Sigmoid colon (tissue), 7 donors: ENCODE results near the gene LRP1B. TPM values are rescaled to one million over a fixed set of nuclear protein-coding genes. Genes with fewer than 3 reads are reported as not detected.

Experiments used
- DNase-seq: peaks from one replicate; pipeline ENCODE4 v3.0.0-alpha.2; 2019
- H3K27ac ChIP-seq, 4 donors: fragments of 200-600 bp; sonication (generic); one replicate each; pipeline ENCODE4 v1.5.1; 2016 to 2019; ENCODE audit warnings: mild to moderate bottlenecking in 1 of 4
- H3K27me3 ChIP-seq, 3 donors: fragments of 200-600 bp; sonication (generic); one replicate each; pipeline ENCODE4 v1.5.1; 2019; ENCODE audit warnings: mild to moderate bottlenecking in 1 of 3
- H3K36me3 ChIP-seq, 4 donors: fragments of 200-600 bp; sonication (generic); one replicate each; pipeline ENCODE4 v1.5.1; 2016 to 2019
- H3K4me1 ChIP-seq, 4 donors: fragments of 200-600 bp; sonication (generic); one replicate each; pipeline ENCODE4 v1.5.1; 2017 to 2019
- H3K4me3 ChIP-seq, 4 donors: fragments of 200-600 bp; sonication (generic); one replicate each; pipeline ENCODE4 v1.5.1; 2017 to 2019; ENCODE audit warnings: mild to moderate bottlenecking in 2 of 4, moderate library complexity in 1 of 4
- H3K9me3 ChIP-seq, 4 donors: fragments of 200-600 bp in 3 of 4; sonication (generic) in 3 of 4; one replicate each; pipeline versions ENCODE4 v1.5.1 to v1.6.1; 2013 to 2019
- EP300 ChIP-seq, 4 donors: sonication (generic); formaldehyde crosslinking; IDR thresholded peaks; one replicate each; pipeline ENCODE4 v1.6.1; 2017; ENCODE audit warnings: antibody characterized with exemption in 4 of 4
- POLR2A ChIP-seq, 2 donors: fragments of 450-650 bp; IDR thresholded peaks; one replicate each; pipeline ENCODE4 v1.6.1; 2016; ENCODE audit warnings: antibody characterized with exemption in 2 of 2, mild to moderate bottlenecking in 2 of 2, moderate library complexity in 2 of 2
- POLR2AphosphoS5 ChIP-seq, 4 donors: sonication (generic); formaldehyde crosslinking; IDR thresholded peaks; one replicate each; pipeline ENCODE4 v1.6.1; 2017; ENCODE audit warnings: antibody characterized with exemption in 4 of 4
- WGBS, 2 donors: extraction: QIAGEN DNeasy Blood & Tissue Kit; methylation state at CpG; one replicate each; pipeline ENCODE4 v1.1.7; 2013; 5-methylcytosine and 5-hydroxymethylcytosine counted together
- intact Hi-C: fragments of 100-400 bp; cut with DNase I; formaldehyde crosslinking; loops from one replicate; pipeline ENCODE4 v1.15.1; 2023
- polyA plus RNA-seq, 3 donors: library from polyadenylated mRNA; stranded (reverse); fragments of 200-250 nt; gene quantifications; one replicate each; pipeline ENCODE4 v1.2.3, GENCODE V29; 2013
- total RNA-seq, 4 donors: library from RNA; depleted of rRNA; stranded (reverse); fragments of >200 nt; gene quantifications; one replicate each; pipeline ENCODE4 v1.1.0, GENCODE V29; 2016
- TF ChIP-seq, protein P1 (sequence below), 4 experiments: fragments of 450-650 bp in 3 of 4; fragments of 200-600 bp in 1 of 4; IDR thresholded peaks; one replicate each; pipeline ENCODE4 v1.5.1; 2016 to 2019; ENCODE audit warnings: antibody characterized with exemption in 4 of 4, mild to moderate bottlenecking in 3 of 4, moderate library complexity in 2 of 4
- donor health status: healthy with polysubstance abuse.
- donor health status: Bipolar disorder and iron deficiency.
- donor health status: healthy.

The LRP1B gene
- total and polyA plus RNA-seq, 7 donors, result 0.06 to 5.1 (median 2.0) TPM; not detected in 1

DNA sequence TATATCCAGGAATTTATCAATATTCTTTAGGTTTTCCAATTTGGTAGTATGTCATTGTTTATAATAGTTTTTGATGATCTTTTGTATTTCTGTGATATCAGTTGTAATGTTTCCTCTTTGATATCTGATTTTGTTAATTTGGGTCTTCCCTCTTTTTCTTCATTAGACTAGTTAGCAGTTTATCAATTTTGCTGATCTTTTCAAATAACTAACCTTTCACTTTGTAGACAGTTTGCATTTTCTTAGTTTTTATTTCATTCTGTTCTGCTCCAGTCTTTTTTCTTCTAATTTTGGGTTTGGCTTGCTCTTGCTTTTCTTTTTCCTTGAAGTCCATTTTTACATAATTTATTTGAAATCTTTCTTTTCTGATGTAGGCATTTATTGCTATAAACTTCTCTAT lies 824.4 kb downstream of the LRP1B start:
- Histone ChIP-seq H3K27me3 (no peaks in the 10 kb centered on the region), H3K9me3 (no peaks in the 10 kb centered on the region), H3K4me3 (no peak overlapping the region), H3K4me1 (no peaks in the 10 kb centered on the region), H3K36me3 (no peaks in the 10 kb centered on the region), H3K27ac (no peak overlapping the region)
- DNase-seq, result no peak
- no peak for TF ChIP-seq EP300 (IDR thresholded peaks at IDR 0.05)
- TF ChIP-seq POLR2A (IDR thresholded peaks at IDR 0.05), result no peak
- TF ChIP-seq, protein P1, sequence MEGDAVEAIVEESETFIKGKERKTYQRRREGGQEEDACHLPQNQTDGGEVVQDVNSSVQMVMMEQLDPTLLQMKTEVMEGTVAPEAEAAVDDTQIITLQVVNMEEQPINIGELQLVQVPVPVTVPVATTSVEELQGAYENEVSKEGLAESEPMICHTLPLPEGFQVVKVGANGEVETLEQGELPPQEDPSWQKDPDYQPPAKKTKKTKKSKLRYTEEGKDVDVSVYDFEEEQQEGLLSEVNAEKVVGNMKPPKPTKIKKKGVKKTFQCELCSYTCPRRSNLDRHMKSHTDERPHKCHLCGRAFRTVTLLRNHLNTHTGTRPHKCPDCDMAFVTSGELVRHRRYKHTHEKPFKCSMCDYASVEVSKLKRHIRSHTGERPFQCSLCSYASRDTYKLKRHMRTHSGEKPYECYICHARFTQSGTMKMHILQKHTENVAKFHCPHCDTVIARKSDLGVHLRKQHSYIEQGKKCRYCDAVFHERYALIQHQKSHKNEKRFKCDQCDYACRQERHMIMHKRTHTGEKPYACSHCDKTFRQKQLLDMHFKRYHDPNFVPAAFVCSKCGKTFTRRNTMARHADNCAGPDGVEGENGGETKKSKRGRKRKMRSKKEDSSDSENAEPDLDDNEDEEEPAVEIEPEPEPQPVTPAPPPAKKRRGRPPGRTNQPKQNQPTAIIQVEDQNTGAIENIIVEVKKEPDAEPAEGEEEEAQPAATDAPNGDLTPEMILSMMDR (IDR thresholded peaks at IDR 0.05), result no peak
- TF ChIP-seq POLR2AphosphoS5 (IDR thresholded peaks at IDR 0.05), result no peak
- intact Hi-C loops, result no loop called here

DNA sequence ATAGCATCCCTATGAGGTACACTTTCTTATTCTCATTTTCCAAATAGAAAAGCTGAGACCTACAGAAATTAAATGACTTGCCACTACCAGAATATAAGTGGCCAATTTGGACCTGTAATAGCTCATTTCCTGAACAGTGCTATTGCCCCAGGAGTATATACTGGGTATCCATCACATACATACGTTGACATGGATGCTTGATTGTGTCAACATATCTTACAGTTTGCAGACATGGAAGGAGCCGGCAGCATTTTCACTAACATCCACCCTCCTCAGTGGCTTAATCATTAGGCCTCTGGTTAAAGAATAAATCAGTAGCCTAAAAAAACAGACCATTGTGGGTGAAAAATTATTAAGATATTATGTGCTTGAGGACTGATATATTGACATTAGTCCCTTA lies 829.3 kb downstream of the LRP1B start:
- no peaks in the 10 kb centered on the region for H3K27me3 ChIP-seq
- TF ChIP-seq, protein P1 (IDR thresholded peaks at IDR 0.05), result no peak
- TF ChIP-seq POLR2AphosphoS5 (IDR thresholded peaks at IDR 0.05) (no peak), POLR2A (IDR thresholded peaks at IDR 0.05) (no peak), EP300 (IDR thresholded peaks at IDR 0.05) (no peak)
- H3K36me3 ChIP-seq, result no peaks in the 10 kb centered on the region
- intact Hi-C loops, result no loop called here
- no peak overlapping the region for H3K4me3 ChIP-seq
- no peaks in the 10 kb centered on the region for H3K9me3 ChIP-seq
- no peak for DNase-seq
- H3K27ac ChIP-seq, result no peak overlapping the region
- H3K4me1 ChIP-seq, result no peaks in the 10 kb centered on the region
- WGBS, 2 donors, result 63 to 82% methylated on average over 2 of the region's 2 CpGs

DNA sequence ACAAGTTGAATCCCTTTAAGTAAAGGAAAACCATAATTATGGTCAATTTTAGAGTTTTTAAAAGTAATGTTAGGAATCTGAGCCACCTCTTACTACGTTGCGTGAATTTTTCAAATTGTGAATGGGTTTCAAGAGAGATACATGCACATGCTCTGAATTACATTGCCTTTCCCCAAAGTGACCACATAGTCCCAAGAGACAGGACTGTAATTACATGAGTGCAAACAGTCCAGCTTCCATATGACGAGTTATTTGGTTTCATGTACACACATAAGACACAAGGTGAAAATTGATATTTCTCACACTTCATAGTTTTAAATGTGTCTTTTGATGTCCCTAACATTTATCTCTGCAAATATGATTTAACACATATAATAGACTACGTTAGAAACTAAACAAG lies 850.8 kb downstream of the LRP1B start:
- 81 to 84% methylated on average over 4 of the region's 4 CpGs for WGBS, 2 donors
- Histone ChIP-seq H3K4me3 (no peak overlapping the region), H3K36me3 (no peaks in the 10 kb centered on the region), H3K4me1 (no peaks in the 10 kb centered on the region), H3K27me3 (no peaks in the 10 kb centered on the region), H3K27ac (no peak overlapping the region), H3K9me3 (no peaks in the 10 kb centered on the region)
- TF ChIP-seq POLR2A (IDR thresholded peaks at IDR 0.05) (no peak), EP300 (IDR thresholded peaks at IDR 0.05) (no peak), POLR2AphosphoS5 (IDR thresholded peaks at IDR 0.05) (no peak)
- TF ChIP-seq, protein P1 (IDR thresholded peaks at IDR 0.05), result no peak
- intact Hi-C loops, result no loop called here
- DNase-seq, result no peak

DNA sequence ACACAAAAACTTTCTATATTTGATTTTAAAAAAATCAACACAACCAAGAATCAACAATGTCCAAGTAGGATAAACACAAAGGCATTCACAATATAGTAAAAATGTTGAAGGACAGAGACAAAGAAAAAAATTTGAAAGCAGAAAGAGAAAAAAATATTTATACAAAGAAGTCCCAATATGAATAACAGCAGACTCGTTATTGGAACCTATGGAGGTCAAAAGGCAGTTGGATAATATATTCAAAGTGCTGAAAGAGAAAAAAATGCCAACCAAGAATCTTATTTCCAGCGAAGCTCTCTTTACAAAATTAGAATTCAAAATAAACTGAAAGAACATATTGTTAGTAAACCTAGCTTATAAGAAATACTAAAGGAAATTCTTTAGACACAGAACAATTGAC lies 859.5 kb downstream of the LRP1B start:
- H3K4me1 ChIP-seq, result no peaks in the 10 kb centered on the region
- 77 to 86% methylated on average over 2 of the region's 2 CpGs for WGBS, 2 donors
- intact Hi-C loops, result no loop called here
- H3K4me3 ChIP-seq, result no peak overlapping the region
- H3K9me3 ChIP-seq, result no peaks in the 10 kb centered on the region
- DNase-seq, result no peak
- no peaks in the 10 kb centered on the region for H3K36me3 ChIP-seq
- no peaks in the 10 kb centered on the region for H3K27me3 ChIP-seq
- no peak for TF ChIP-seq POLR2AphosphoS5 (IDR thresholded peaks at IDR 0.05)
- no peak for TF ChIP-seq EP300 (IDR thresholded peaks at IDR 0.05)
- no peak for TF ChIP-seq POLR2A (IDR thresholded peaks at IDR 0.05)
- TF ChIP-seq, protein P1 (IDR thresholded peaks at IDR 0.05), result no peak
- H3K27ac ChIP-seq, result no peak overlapping the region

DNA sequence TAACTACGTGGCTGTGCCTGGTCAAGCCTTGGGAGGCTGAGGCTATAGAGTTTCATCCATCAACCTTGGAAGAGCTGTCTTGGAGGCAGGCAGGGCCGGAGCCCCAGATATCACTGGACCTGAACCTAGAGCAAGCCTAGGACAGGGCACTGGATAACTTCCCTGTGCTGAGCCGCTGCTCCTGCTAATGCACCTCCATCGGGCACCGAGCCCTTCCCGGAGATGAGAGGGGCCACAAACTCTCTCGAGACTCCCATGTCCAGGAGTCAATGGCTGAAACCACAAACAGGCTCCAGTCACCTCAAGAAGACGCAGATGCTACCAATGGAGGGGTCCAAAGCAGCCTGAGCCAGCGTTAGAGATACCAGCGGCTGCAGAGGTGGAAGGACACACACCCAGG lies 866.0 kb downstream of the LRP1B start:
- TF ChIP-seq POLR2A (IDR thresholded peaks at IDR 0.05), result no peak
- no peak for TF ChIP-seq POLR2AphosphoS5 (IDR thresholded peaks at IDR 0.05)
- TF ChIP-seq, protein P1 (IDR thresholded peaks at IDR 0.05), result no peak
- TF ChIP-seq EP300 (IDR thresholded peaks at IDR 0.05), result no peak
- no peaks in the 10 kb centered on the region for H3K36me3 ChIP-seq
- H3K27me3 ChIP-seq, result no peaks in the 10 kb centered on the region
- DNase-seq, result no peak
- H3K4me1 ChIP-seq, result no peaks in the 10 kb centered on the region
- intact Hi-C loops, result no loop called here
- no peak overlapping the region for H3K4me3 ChIP-seq
- no peaks in the 10 kb centered on the region for H3K9me3 ChIP-seq
- 79 to 89% methylated on average over 10 of the region's 10 CpGs for WGBS, 2 donors
- H3K27ac ChIP-seq, result no peak overlapping the region
